ENCODE measurements around the gene ADAM22.

ADAM22 gene

GRCh38 chr7:88217675-88218428, 283.8 kb downstream of the ADAM22 start:
- no peak for DNase-seq (ENCODE audit: low read depth, low spot score)

GRCh38 chr7:88218429-88218745, 284.3 kb downstream of the ADAM22 start:
- no peak for DNase-seq (ENCODE audit: low read depth, low spot score)

- DNase-seq (ENCODE audit: low read depth, low spot score): no peak
Measured at GRCh38 chr7:88218836-88219605, 285.0 kb downstream of the ADAM22 start.

GRCh38 chr7:88219781-88220747, 286.0 kb downstream of the ADAM22 start, which contains the start of gene SRI:
TSS of gene SRI (minus strand) at chr7:88220038. CDS start at chr7:88220026, 12 bp downstream.
- DNase-seq (ENCODE audit: low read depth, low spot score): peak; percentile 82

GRCh38 chr7:88223265-88223664, 289.2 kb downstream of the ADAM22 start:
- DNase-seq (ENCODE audit: low read depth, low spot score): no peak

- DNase-seq (ENCODE audit: low read depth, low spot score): no peak
Measured at GRCh38 chr7:88224601-88225275, 290.7 kb downstream of the ADAM22 start.

- no peak for DNase-seq (ENCODE audit: low read depth, low spot score)
Measured at GRCh38 chr7:88226201-88226600, 292.1 kb downstream of the ADAM22 start.

- no peak for DNase-seq (ENCODE audit: low read depth, low spot score)
Measured at GRCh38 chr7:88226886-88227516, 292.9 kb downstream of the ADAM22 start.

- DNase-seq (ENCODE audit: low read depth, low spot score): no peak
Measured at GRCh38 chr7:88229302-88229995, 295.4 kb downstream of the ADAM22 start.

- no peak for DNase-seq (ENCODE audit: low read depth, low spot score)
Measured at GRCh38 chr7:88230646-88231045, 296.6 kb downstream of the ADAM22 start.

GRCh38 chr7:88233828-88234227, 299.8 kb downstream of the ADAM22 start:
- DNase-seq (ENCODE audit: low read depth, low spot score): no peak

- DNase-seq (ENCODE audit: low read depth, low spot score): no peak
Measured at GRCh38 chr7:88239852-88240251, 305.8 kb downstream of the ADAM22 start.

GRCh38 chr7:88243345-88243909, 309.4 kb downstream of the ADAM22 start:
- no peak for DNase-seq (ENCODE audit: low read depth, low spot score)

GRCh38 chr7:88244258-88244657, 310.2 kb downstream of the ADAM22 start:
- no peak for DNase-seq (ENCODE audit: low read depth, low spot score)

Measured in activated CD4-positive, CD25-positive, alpha-beta regulatory T cell treated with anti-CD3 and anti-CD28 coated beads, Interleukin-2, amount 50 U/mL, for 16 hours (primary cell).